HL-60 (cell line): ENCODE results near the gene AIG1.

ENCODE experiments used
- DNase-seq, 2 experiments: peaks; one replicate each; pipeline ENCODE4 v3.0.0-alpha.2; 2010 to 2020; ENCODE audit warnings: low read depth in 1 of 2, low spot score in 1 of 2
- H3K27ac ChIP-seq: fragments of 250-450 bp; sonication (Bioruptor Pico); replicated peaks from 2 replicates; pipeline ENCODE4 v1.5.1; 2020; ENCODE audit warnings: mild to moderate bottlenecking, moderate library complexity
- H3K27me3 ChIP-seq: fragments of 250-450 bp; sonication (Bioruptor Pico); 2 replicates; pipeline ENCODE4 v1.5.1; 2021; ENCODE audit warnings: mild to moderate bottlenecking, moderate library complexity; ENCODE audit not compliant: insufficient read depth, poor library complexity, severe bottlenecking
- H3K4me3 ChIP-seq: replicated peaks from 2 replicates; pipeline ENCODE4 v1.5.1; 2011; ENCODE audit warnings: mild to moderate bottlenecking, control low read depth, low read length; ENCODE audit not compliant: insufficient read depth
- GABPA ChIP-seq: IDR thresholded peaks from 2 replicates; pipeline ENCODE4 v1.6.1; 2012; ENCODE audit warnings: low read depth
- POLR2AphosphoS5 ChIP-seq: IDR thresholded peaks from 2 replicates; pipeline ENCODE4 v1.6.1; 2012; ENCODE audit warnings: low read depth
- SPI1 ChIP-seq: IDR thresholded peaks from 2 replicates; pipeline ENCODE4 v1.6.1; 2012; ENCODE audit warnings: low read depth, mild to moderate bottlenecking, borderline replicate concordance
- TF ChIP-seq, protein P1 (sequence below): IDR thresholded peaks from one replicate; pipeline ENCODE4 v1.5.1; 2011; ENCODE audit warnings: low read length, control low read depth, inconsistent platforms; ENCODE audit not compliant: insufficient read depth
- TF ChIP-seq, protein P2 (sequence below): IDR thresholded peaks from 2 replicates; pipeline ENCODE4 v1.6.1; 2012; ENCODE audit warnings: low read depth; ENCODE audit not compliant: insufficient replicate concordance

The AIG1 gene

GRCh38 chr6:143276436-143276835, 215.7 kb downstream of the AIG1 start:
- Histone ChIP-seq H3K27ac (no peak overlapping the region), H3K27me3 (no peaks in the 10 kb centered on the region), H3K4me3 (no peak overlapping the region)
- TF ChIP-seq SPI1 (peak; percentile 69; the same call in 1 of the 2 replicates), POLR2AphosphoS5 (no peak)
- peak in 1 of 2 experiments; percentile 49 for DNase-seq

GRCh38 chr6:143279385-143279784, 218.7 kb downstream of the AIG1 start:
- H3K27me3 ChIP-seq, result no peaks in the 10 kb centered on the region
- H3K27ac ChIP-seq, result no peak overlapping the region
- TF ChIP-seq POLR2AphosphoS5, result no peak
- no peak for TF ChIP-seq GABPA
- TF ChIP-seq, protein P1, sequence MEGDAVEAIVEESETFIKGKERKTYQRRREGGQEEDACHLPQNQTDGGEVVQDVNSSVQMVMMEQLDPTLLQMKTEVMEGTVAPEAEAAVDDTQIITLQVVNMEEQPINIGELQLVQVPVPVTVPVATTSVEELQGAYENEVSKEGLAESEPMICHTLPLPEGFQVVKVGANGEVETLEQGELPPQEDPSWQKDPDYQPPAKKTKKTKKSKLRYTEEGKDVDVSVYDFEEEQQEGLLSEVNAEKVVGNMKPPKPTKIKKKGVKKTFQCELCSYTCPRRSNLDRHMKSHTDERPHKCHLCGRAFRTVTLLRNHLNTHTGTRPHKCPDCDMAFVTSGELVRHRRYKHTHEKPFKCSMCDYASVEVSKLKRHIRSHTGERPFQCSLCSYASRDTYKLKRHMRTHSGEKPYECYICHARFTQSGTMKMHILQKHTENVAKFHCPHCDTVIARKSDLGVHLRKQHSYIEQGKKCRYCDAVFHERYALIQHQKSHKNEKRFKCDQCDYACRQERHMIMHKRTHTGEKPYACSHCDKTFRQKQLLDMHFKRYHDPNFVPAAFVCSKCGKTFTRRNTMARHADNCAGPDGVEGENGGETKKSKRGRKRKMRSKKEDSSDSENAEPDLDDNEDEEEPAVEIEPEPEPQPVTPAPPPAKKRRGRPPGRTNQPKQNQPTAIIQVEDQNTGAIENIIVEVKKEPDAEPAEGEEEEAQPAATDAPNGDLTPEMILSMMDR, result no peak
- TF ChIP-seq, protein P2, sequence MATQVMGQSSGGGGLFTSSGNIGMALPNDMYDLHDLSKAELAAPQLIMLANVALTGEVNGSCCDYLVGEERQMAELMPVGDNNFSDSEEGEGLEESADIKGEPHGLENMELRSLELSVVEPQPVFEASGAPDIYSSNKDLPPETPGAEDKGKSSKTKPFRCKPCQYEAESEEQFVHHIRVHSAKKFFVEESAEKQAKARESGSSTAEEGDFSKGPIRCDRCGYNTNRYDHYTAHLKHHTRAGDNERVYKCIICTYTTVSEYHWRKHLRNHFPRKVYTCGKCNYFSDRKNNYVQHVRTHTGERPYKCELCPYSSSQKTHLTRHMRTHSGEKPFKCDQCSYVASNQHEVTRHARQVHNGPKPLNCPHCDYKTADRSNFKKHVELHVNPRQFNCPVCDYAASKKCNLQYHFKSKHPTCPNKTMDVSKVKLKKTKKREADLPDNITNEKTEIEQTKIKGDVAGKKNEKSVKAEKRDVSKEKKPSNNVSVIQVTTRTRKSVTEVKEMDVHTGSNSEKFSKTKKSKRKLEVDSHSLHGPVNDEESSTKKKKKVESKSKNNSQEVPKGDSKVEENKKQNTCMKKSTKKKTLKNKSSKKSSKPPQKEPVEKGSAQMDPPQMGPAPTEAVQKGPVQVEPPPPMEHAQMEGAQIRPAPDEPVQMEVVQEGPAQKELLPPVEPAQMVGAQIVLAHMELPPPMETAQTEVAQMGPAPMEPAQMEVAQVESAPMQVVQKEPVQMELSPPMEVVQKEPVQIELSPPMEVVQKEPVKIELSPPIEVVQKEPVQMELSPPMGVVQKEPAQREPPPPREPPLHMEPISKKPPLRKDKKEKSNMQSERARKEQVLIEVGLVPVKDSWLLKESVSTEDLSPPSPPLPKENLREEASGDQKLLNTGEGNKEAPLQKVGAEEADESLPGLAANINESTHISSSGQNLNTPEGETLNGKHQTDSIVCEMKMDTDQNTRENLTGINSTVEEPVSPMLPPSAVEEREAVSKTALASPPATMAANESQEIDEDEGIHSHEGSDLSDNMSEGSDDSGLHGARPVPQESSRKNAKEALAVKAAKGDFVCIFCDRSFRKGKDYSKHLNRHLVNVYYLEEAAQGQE, result no peak
- TF ChIP-seq SPI1, result no peak
- no peak for DNase-seq
- no peak overlapping the region for H3K4me3 ChIP-seq

- no peak overlapping the region for H3K27ac ChIP-seq
- H3K27me3 ChIP-seq, result no peaks in the 10 kb centered on the region
- TF ChIP-seq, protein P2, result no peak
- TF ChIP-seq SPI1 (no peak), POLR2AphosphoS5 (no peak), GABPA (no peak)
- TF ChIP-seq, protein P1, result no peak
- DNase-seq, result no peak
- H3K4me3 ChIP-seq, result no peak overlapping the region
These were observed 223.4 kb downstream of the AIG1 start for GRCh38 chr6:143283887-143284645.

DNA sequence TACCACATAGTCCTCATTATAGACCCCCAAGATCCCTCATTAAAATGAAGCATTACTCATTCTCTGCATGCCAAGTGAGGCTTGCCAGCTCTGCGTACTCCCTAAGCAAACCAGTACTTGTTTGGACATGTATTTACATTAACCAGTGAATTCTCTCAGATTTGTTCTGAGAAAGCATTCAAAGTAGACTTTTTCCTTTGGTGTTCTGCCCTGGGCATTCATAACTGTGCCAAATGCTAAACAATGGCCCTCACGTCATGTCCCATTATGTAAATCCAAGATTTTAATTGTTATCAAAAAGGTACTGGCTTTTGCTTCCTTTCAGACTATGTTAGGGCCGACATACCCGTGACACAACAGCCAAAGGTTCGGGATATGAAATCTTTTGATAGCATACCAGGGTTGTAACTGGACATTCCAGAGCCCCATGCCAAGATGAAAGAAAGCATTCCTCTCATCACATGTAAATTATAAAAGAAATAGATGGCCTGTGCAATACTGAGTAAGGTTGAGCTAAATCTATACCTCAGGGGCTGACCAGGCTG, 225.6 kb downstream of the AIG1 start:
- H3K27me3 ChIP-seq, result no peaks in the 10 kb centered on the region
- no peak overlapping the region for H3K27ac ChIP-seq
- no peak overlapping the region for H3K4me3 ChIP-seq
- no peak for DNase-seq
- TF ChIP-seq, protein P2, result no peak
- TF ChIP-seq SPI1 (no peak), POLR2AphosphoS5 (no peak), GABPA (no peak)
- TF ChIP-seq, protein P1, result no peak
